ENCODE data around the gene MOG.

Gene MOG

DNA sequence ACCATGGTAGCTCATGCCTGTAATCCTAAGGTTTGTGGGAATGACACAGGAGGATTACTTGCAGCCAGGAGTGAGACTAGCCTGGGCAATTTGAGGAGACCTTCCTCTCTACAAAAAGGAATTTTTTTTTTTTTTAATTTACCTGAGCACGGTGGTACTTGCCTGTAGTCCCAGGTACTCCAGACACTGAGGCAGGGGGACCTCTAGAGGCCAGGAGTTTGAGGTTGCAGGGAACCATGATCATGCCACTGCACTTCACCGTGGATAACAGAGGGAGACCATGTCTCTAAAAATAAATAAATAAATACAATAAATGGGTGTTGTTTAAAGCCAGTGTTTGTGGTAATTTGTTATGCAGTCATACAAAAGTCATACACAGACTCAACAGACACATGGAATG lies 64.0 kb downstream of the MOG start:
- no peak overlapping the region for H2AFZ ChIP-seq (ENCODE audit: low read length)
- no peaks in the 10 kb centered on the region for H3K9me3 ChIP-seq (ENCODE audit: low read length)
- no peak overlapping the region for H3K27ac ChIP-seq (ENCODE audit: low read depth, low read length, poor library complexity, severe bottlenecking)
- H3F3A ChIP-seq (ENCODE audit: insufficient read depth, low read length), result no peaks in the 10 kb centered on the region
- no peaks in the 10 kb centered on the region for H3K79me2 ChIP-seq (ENCODE audit: insufficient read depth, low read length)
- H4K20me1 ChIP-seq (ENCODE audit: insufficient read depth, low read length), result no peaks in the 10 kb centered on the region
- no peaks in the 10 kb centered on the region for H3K9me2 ChIP-seq (ENCODE audit: low read depth, low read length)
- no peak overlapping the region for H3K4me2 ChIP-seq (ENCODE audit: low read length)
- TF ChIP-seq, protein P1, sequence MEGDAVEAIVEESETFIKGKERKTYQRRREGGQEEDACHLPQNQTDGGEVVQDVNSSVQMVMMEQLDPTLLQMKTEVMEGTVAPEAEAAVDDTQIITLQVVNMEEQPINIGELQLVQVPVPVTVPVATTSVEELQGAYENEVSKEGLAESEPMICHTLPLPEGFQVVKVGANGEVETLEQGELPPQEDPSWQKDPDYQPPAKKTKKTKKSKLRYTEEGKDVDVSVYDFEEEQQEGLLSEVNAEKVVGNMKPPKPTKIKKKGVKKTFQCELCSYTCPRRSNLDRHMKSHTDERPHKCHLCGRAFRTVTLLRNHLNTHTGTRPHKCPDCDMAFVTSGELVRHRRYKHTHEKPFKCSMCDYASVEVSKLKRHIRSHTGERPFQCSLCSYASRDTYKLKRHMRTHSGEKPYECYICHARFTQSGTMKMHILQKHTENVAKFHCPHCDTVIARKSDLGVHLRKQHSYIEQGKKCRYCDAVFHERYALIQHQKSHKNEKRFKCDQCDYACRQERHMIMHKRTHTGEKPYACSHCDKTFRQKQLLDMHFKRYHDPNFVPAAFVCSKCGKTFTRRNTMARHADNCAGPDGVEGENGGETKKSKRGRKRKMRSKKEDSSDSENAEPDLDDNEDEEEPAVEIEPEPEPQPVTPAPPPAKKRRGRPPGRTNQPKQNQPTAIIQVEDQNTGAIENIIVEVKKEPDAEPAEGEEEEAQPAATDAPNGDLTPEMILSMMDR (IDR thresholded peaks at IDR 0.05; ENCODE audit: low read length), result no peak
- no peak for TF ChIP-seq EZH2 (IDR thresholded peaks at IDR 0.05; ENCODE audit: borderline replicate concordance, low read length)
- no peaks in the 10 kb centered on the region for H3K36me3 ChIP-seq (ENCODE audit: insufficient read depth, low read length)
- no peaks in the 10 kb centered on the region for H3K27me3 ChIP-seq (ENCODE audit: insufficient read depth, low read length)
- H3K9ac ChIP-seq (ENCODE audit: low read length), result no peak overlapping the region
- peaks cover 10% of the 10 kb centered on the region for H3K4me1 ChIP-seq (ENCODE audit: insufficient read depth, low read length, severe bottlenecking)
- no peak overlapping the region for H3K4me3 ChIP-seq (ENCODE audit: low read depth, low read length, poor library complexity, severe bottlenecking)

Measured in OCI-LY1 (cell line).